Activated B cell treated with CpG ODN at 0.5 μM for 24 hours (primary cell): ENCODE data around the gene EVI5L. TPM values are rescaled to one million over a fixed set of nuclear protein-coding genes. Genes with fewer than 3 reads are reported as not detected.

Experiments used
- ATAC-seq: fragments of 200-7000 bp; cut with Tn5 transposase; one replicate; pipeline ENCODE4 v1.10.0; 2021; ENCODE audit warnings: low read depth, mild to moderate bottlenecking, moderate library complexity
- CTCF ChIA-PET: fragments of 350-600 bp; sonication (Branson Sonifier 250); formaldehyde crosslinking; loops from one replicate; lab custom pipeline; 2021; ENCODE audit warnings: antibody characterized with exemption; lab: Charles Lee
- POLR2A ChIA-PET: fragments of 350-600 bp; sonication (Branson Sonifier 250); formaldehyde crosslinking; loops from one replicate; lab custom pipeline; 2021; ENCODE audit warnings: antibody characterized with exemption; lab: Charles Lee
- DNase-seq: peaks from one replicate; pipeline ENCODE4 v3.0.0; 2022
- H3K27ac Mint-ChIP-seq: one replicate; pipeline ENCODE4 v1.8.0; 2020; ENCODE audit warnings: mixed read lengths
- H3K27me3 Mint-ChIP-seq: one replicate; pipeline ENCODE4 v1.8.0; 2021; ENCODE audit warnings: mixed read lengths
- H3K36me3 Mint-ChIP-seq: one replicate; pipeline ENCODE4 v1.8.0; 2021; ENCODE audit warnings: low read depth, mixed read lengths
- H3K4me1 Mint-ChIP-seq: one replicate; pipeline ENCODE4 v1.8.0; 2021; ENCODE audit warnings: mixed read lengths
- H3K4me3 Mint-ChIP-seq: one replicate; pipeline ENCODE4 v1.8.0; 2020; ENCODE audit warnings: mild to moderate bottlenecking, mixed read lengths
- H3K9me3 Mint-ChIP-seq: one replicate; pipeline ENCODE4 v1.8.0; 2020; ENCODE audit warnings: mixed read lengths
- intact Hi-C: fragments of 100-400 bp; cut with micrococcal nuclease; formaldehyde crosslinking; loops from one replicate; pipeline ENCODE4 v1.15.1; 2024
- total RNA-seq: library from RNA; stranded (reverse); gene quantifications from 2 replicates; pipeline ENCODE4 v1.2.3, GENCODE V29; 2022
- TF ChIP-seq, protein P1 (sequence below): fragments of 200-600 bp; IDR thresholded peaks from one replicate; pipeline ENCODE4 v1.8.0; 2022; ENCODE audit warnings: antibody characterized with exemption, mild to moderate bottlenecking

Gene EVI5L
- total RNA-seq, 1 donor from 2014 or later: 12.8 TPM

DNA sequence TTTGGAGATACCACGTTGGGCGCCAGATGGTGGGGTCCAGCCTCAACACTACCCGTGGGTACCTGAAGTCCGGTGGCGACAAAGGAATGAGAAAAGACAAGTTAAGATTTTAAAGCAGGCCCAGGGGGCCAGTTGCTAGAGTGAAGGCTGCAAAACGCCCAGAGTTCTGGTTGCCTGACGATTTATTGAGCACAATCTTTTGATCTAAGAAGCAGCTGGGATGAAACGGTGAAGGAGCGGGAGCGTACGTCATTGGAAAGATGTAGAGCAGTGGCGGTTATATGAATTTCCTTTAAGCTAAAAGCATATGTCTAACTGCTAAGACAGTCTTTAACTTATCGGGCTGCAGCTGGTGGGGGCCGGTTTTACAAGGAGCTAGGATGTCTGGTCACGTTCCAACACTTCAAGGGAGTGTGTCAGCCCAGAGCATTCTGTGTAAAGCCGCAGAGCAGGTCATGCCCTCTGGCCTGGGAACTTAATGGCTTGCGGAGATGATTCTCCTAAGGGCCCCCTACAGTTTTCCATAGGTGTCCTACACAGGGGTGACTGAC, 28.9 kb upstream of the EVI5L start:
- intact Hi-C loops: no loop called here
- Mint-ChIP-seq H3K4me1 (peaks cover 16% of the 10 kb centered on the region), H3K36me3 (no peaks in the 10 kb centered on the region), H3K27ac (no peak overlapping the region), H3K27me3 (peaks cover 16% of the 10 kb centered on the region), H3K4me3 (no peak overlapping the region), H3K9me3 (peaks cover 4% of the 10 kb centered on the region)
- no peak for DNase-seq
- TF ChIP-seq, protein P1, sequence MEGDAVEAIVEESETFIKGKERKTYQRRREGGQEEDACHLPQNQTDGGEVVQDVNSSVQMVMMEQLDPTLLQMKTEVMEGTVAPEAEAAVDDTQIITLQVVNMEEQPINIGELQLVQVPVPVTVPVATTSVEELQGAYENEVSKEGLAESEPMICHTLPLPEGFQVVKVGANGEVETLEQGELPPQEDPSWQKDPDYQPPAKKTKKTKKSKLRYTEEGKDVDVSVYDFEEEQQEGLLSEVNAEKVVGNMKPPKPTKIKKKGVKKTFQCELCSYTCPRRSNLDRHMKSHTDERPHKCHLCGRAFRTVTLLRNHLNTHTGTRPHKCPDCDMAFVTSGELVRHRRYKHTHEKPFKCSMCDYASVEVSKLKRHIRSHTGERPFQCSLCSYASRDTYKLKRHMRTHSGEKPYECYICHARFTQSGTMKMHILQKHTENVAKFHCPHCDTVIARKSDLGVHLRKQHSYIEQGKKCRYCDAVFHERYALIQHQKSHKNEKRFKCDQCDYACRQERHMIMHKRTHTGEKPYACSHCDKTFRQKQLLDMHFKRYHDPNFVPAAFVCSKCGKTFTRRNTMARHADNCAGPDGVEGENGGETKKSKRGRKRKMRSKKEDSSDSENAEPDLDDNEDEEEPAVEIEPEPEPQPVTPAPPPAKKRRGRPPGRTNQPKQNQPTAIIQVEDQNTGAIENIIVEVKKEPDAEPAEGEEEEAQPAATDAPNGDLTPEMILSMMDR: no peak
- ChIA-PET CTCF (interaction anchor here (1.1 to 4.8 kb wide), 10 partner anchors 18 to 234 kb away, joined by 3 to 64 read pairs (median 10); partner anchors contain the start of genes MCEMP1 and TRAPPC5), POLR2A (interaction anchor here (0.7 to 4.6 kb wide), 4 partner anchors 18 to 447 kb away, joined by 3 to 45 read pairs (median 4); partner anchors contain the start of genes FCER2 and TRAPPC5)
- ATAC-seq: no peak

GRCh38 chr19:7806234-7806633, 23.8 kb upstream of the EVI5L start:
- H3K27me3 Mint-ChIP-seq: peaks cover 14% of the 10 kb centered on the region
- TF ChIP-seq, protein P1: no peak
- ChIA-PET CTCF (interaction anchor here (1.1 to 1.2 kb wide), 2 partner anchors 13 to 125 kb away, joined by 3 to 4 read pairs; partner anchors contain the start of gene TRAPPC5), POLR2A (interaction anchor here (1.1 to 1.7 kb wide), 3 partner anchors 63 to 120 kb away, joined by 3 to 13 read pairs (median 4); partner anchors contain the start of gene FCER2)
- no peak overlapping the region for H3K27ac Mint-ChIP-seq
- H3K4me3 Mint-ChIP-seq: no peak overlapping the region
- intact Hi-C loops: loop anchor here (2.0 to 5.0 kb wide), 2 partner anchors 63 to 459 kb away; partner anchors contain the start of gene ARHGEF18
- ATAC-seq (no peak), DNase-seq (no peak)
- peaks cover 5% of the 10 kb centered on the region for H3K9me3 Mint-ChIP-seq
- H3K4me1 Mint-ChIP-seq: peaks cover 19% of the 10 kb centered on the region
- H3K36me3 Mint-ChIP-seq: no peaks in the 10 kb centered on the region

- Mint-ChIP-seq H3K9me3 (peaks cover 7% of the 10 kb centered on the region), H3K27ac (no peak overlapping the region), H3K27me3 (peaks cover 14% of the 10 kb centered on the region), H3K4me1 (peaks cover 19% of the 10 kb centered on the region), H3K36me3 (peaks cover 1% of the 10 kb centered on the region), H3K4me3 (no peak overlapping the region)
- ChIA-PET POLR2A (interaction anchor here (0.7 to 1.7 kb wide), 7 partner anchors 12 to 126 kb away, joined by 3 to 13 read pairs (median 5); partner anchors contain the start of genes FCER2 and TRAPPC5), CTCF (interaction anchor here (1.0 to 1.2 kb wide), 2 partner anchors 126 kb away, joined by 4 to 5 read pairs; partner anchors contain the start of gene TRAPPC5)
- TF ChIP-seq, protein P1: no peak
- no peak for DNase-seq
- no peak for ATAC-seq
- intact Hi-C loops: loop anchor here (1.0 to 5.0 kb wide), 4 partner anchors 8 to 460 kb away; partner anchors contain the start of gene ARHGEF18
These were observed 23.1 kb upstream of the EVI5L start for GRCh38 chr19:7806876-7807275.

- Mint-ChIP-seq H3K9me3 (peaks cover 10% of the 10 kb centered on the region), H3K4me3 (no peak overlapping the region), H3K36me3 (peaks cover 5% of the 10 kb centered on the region), H3K27ac (peak overlapping the region; percentile 51), H3K4me1 (peaks cover 19% of the 10 kb centered on the region), H3K27me3 (peaks cover 5% of the 10 kb centered on the region)
- ATAC-seq (no peak), DNase-seq (no peak)
- POLR2A ChIA-PET: interaction anchor here (0.6 to 1.7 kb wide), 7 partner anchors 11 to 145 kb away, joined by 4 to 13 read pairs (median 7); partner anchors contain the start of gene TRAPPC5
- CTCF ChIA-PET: interaction anchor here (1.0 kb wide), 1 partner anchor 127 kb away, joined by 5 read pairs; the partner anchor contains the start of gene TRAPPC5
- intact Hi-C loops: loop anchor here (5.0 kb wide), 1 partner anchor 461 kb away; the partner anchor contains the start of gene ARHGEF18
- TF ChIP-seq, protein P1: no peak
These were observed 21.9 kb upstream of the EVI5L start for GRCh38 chr19:7808108-7808507.

GRCh38 chr19:7811989-7812388, 18.0 kb upstream of the EVI5L start:
- intact Hi-C loops: no loop called here
- Mint-ChIP-seq H3K36me3 (peaks cover 5% of the 10 kb centered on the region), H3K4me1 (peaks cover 41% of the 10 kb centered on the region), H3K9me3 (peaks cover 10% of the 10 kb centered on the region), H3K4me3 (no peak overlapping the region), H3K27ac (no peak overlapping the region), H3K27me3 (no peaks in the 10 kb centered on the region)
- ChIA-PET CTCF (interaction anchor here (1.6 to 1.7 kb wide), 2 partner anchors 12 to 131 kb away, joined by 3 to 4 read pairs; partner anchors contain the start of gene TRAPPC5), POLR2A (interaction anchor here (0.6 kb wide), 1 partner anchor 244 kb away, joined by 3 read pairs; no protein-coding TSS in a partner anchor)
- TF ChIP-seq, protein P1: no peak
- no peak for ATAC-seq
- DNase-seq: no peak
